ENCODE results near the gene PTPN9.
"Not testable (repeated sequence)": the region's sequence is repeated elsewhere in the genome, so short reads cannot be mapped to it uniquely, and the experiment has no call there.

PTPN9 gene

DNA sequence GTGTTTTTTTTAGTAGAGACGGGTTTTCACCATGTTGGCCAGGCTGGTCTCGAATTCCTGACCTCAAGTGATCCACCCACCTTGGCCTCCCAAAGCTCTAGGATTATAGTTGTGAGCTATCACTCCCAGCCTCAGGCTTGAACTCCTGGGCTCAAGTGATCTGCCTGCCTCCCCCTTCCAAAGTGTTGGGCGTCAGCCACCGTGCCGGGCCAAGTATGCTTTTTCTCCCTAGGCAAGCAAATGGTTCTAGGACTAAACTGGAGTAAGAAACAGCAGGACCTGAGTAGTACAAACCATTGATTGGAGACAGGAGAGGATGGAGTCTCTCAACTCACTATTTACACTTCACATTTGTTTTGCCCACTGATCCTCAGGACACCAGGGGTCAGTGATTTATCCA lies 4.6 kb upstream of the PTPN9 start:
- no peak for DNase-seq (ENCODE audit: low read depth in 4 of 4, low spot score in 1 of 4)

DNA sequence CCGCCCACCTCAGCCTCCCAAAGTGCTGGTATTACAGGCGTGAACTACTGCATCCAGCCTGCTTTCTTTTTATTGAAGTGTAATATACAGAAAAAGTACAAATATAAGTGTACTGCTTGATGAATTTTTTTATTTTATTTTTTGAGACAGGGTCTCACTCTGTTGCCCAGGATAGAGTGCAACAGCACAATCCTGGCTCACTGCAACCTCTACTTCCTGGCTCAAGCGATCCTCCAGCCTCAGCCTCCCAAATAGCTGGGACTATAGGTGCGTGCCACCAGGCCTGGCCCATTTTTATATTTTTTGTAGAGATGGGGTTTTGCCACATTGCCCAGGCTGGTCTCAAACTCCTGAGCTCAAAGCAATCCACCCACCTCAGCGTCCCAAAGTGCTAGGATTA lies 3.8 kb upstream of the PTPN9 start:
- not testable (repeated sequence) for DNase-seq (ENCODE audit: low read depth in 4 of 4, low spot score in 1 of 4)

GRCh38 chr15:75578173-75578947 lies 755 bp downstream of the PTPN9 start:
- no peak for DNase-seq (ENCODE audit: low read depth in 4 of 4, low spot score in 1 of 4)

- DNase-seq (ENCODE audit: low read depth in 4 of 4, low spot score in 1 of 4): no peak
Measured at GRCh38 chr15:75577401-75578172, 1.5 kb downstream of the PTPN9 start.

GRCh38 chr15:75573648-75574384 lies 5.3 kb downstream of the PTPN9 start:
- no peak for DNase-seq (ENCODE audit: low read depth in 4 of 4, low spot score in 1 of 4)

DNA sequence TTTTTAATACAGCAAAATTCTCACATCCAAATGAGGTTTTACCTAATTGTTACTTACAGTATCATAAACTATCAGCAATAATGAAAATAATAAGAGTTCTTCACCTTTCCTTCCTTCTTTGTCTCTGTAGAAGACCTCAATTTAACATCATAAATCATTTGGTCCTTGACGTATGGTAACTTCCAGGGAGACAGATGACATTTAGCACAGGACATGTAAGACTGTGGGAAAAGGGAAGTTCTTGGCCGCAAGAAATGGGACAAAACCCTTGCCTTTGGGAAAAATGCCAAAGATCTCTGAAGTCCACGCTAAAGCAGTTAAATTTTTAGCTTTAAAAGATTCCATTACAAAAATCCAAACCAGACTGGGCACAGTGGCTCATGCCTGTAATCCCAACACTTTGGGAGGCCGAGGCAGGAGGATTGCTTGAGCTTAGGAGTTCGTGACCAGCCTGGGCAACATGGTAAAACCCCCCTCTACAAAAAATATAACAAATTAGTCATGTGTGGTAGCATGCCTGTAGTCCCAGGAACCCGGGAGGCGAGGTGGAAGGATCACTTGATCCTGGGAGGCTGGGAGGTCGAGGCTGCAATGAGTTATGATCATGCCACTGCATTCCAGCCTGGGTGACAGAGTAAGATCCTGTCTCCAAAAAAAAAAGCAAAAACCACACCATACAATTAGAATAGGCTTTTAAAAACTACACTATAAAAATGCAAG lies 8.8 kb downstream of the PTPN9 start:
- no peak for DNase-seq (ENCODE audit: low read depth in 4 of 4, low spot score in 1 of 4)

GRCh38 chr15:75565062-75565970 lies 13.8 kb downstream of the PTPN9 start:
- no peak for DNase-seq (ENCODE audit: low read depth in 4 of 4, low spot score in 1 of 4)

DNA sequence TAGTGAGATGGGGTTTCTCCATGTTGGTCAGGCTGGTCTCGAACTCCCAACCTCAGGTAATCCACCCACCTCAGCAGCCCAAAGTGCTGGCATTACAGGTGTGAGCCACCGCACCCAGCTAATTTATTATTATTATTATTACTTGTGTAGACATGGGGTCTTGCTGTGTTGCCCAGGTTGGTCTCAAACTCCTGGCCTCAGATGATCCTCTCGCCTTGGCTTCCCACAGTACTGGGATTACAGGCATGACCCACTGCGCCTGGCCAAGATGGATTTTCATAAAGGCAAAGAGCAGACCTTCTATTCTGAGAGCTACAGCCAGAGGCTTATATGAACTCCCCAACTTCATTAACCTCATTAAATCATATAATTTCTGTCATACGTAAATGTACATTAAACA lies 17.2 kb downstream of the PTPN9 start:
- DNase-seq (ENCODE audit: low read depth in 4 of 4, low spot score in 1 of 4): no peak

DNA sequence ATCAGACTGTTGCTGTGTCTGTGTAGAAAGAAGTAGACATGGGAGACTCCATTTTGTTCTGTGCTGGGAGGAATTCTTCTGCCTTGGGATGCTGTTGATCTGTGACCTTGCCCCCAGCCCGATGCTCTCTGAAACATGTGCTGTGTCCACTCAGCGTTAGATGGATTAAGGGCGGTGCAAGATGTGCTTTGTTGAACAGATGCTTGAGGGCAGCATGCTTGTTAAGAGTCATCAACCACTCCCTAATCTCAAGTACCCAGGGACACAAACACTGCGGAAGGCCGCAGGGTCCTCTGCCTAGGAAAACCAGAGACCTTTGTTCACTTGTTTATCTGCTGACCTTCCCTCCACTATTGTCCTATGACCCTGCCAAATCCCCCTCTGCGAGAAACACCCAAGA lies 19.8 kb downstream of the PTPN9 start:
- not testable (repeated sequence) for DNase-seq (ENCODE audit: low read depth in 4 of 4, low spot score in 1 of 4)

GRCh38 chr15:75558955-75559354 lies 20.2 kb downstream of the PTPN9 start:
- DNase-seq (ENCODE audit: low read depth in 4 of 4, low spot score in 1 of 4): not testable (repeated sequence)

GRCh38 chr15:75554717-75555116 lies 24.4 kb downstream of the PTPN9 start:
- DNase-seq (ENCODE audit: low read depth in 4 of 4, low spot score in 1 of 4): no peak

GRCh38 chr15:75553659-75554058 lies 25.5 kb downstream of the PTPN9 start:
- no peak for DNase-seq (ENCODE audit: low read depth in 4 of 4, low spot score in 1 of 4)

- no peak for DNase-seq (ENCODE audit: low read depth in 4 of 4, low spot score in 1 of 4)
Measured at GRCh38 chr15:75551091-75551490, 28.0 kb downstream of the PTPN9 start.

DNA sequence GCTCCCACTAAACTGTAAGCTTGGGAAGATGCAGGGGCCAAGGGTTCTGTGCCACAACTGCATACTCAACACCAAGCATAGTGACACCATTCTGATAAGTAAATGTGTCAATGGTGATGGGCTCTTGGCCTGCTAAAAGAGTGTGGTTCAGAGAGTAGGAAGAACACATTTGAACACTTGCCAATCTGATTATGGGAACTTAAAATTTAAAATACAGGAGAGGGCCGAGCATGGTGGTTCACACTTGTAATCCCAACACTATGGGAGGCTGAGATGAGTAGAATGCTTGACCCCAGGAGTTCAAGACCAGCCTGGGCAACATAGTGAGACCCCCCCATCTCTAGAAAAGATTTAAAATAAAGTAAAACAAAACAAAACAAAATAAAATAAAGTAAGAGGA lies 34.1 kb downstream of the PTPN9 start:
- DNase-seq (ENCODE audit: low read depth in 4 of 4, low spot score in 1 of 4): no peak

GRCh38 chr15:75544359-75544758 lies 34.8 kb downstream of the PTPN9 start:
- no peak for DNase-seq (ENCODE audit: low read depth in 4 of 4, low spot score in 1 of 4)

GRCh38 chr15:75542949-75543545 lies 36.1 kb downstream of the PTPN9 start:
- not testable (repeated sequence) for DNase-seq (ENCODE audit: low read depth in 4 of 4, low spot score in 1 of 4)

- DNase-seq (ENCODE audit: low read depth in 4 of 4, low spot score in 1 of 4): no peak
Measured at GRCh38 chr15:75542386-75542797, 36.7 kb downstream of the PTPN9 start.

- no peak for DNase-seq (ENCODE audit: low read depth in 4 of 4, low spot score in 1 of 4)
Measured at GRCh38 chr15:75538376-75538775, 40.7 kb downstream of the PTPN9 start.

DNA sequence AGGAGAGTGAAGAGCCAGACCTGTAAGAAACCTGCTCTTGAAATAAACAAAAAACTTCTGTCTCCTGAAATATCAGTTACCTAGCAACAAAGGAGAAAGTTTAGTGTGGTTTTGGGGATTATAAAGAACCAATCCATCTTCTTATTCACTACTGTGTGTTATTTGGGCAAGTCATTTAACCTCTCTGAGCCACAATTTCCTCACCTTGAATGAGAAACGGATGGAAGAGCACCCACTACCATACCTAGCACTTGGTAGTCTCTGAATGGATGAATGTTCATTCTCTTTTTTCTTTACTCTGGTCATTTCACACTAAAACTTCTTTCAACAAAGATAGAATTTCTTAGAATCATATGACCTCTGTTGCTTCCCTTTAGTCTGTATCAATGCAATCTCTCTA lies 45.2 kb downstream of the PTPN9 start:
- no peak for DNase-seq (ENCODE audit: low read depth in 4 of 4, low spot score in 1 of 4)
